A549 (cell line): ENCODE results near the gene TPRG1. TPM values are rescaled to one million over a fixed set of nuclear protein-coding genes. Genes with fewer than 3 reads are reported as not detected.

ENCODE experiments used
- ATAC-seq, 2 experiments: fragments of 200-7000 bp in 1 of 2; fragments of >200 bp in 1 of 2; cut with Nextera tagmentation in 1 of 2; cut with Tn5 transposase in 1 of 2; 3 replicates each; pipeline versions ENCODE4 v1.8.0 to v1.9.1; 2018 to 2020; ENCODE audit warnings: mild to moderate bottlenecking in 1 of 2, moderate library complexity in 1 of 2
- CTCF ChIA-PET: fragments of 300-600 bp; sonication (Branson Sonifier 250); formaldehyde crosslinking; extraction: SDS; loops from one replicate; lab custom pipeline; 2021; ENCODE audit warnings: antibody characterized with exemption, inconsistent platforms; lab: Yijun Ruan, JAX
- POLR2A ChIA-PET: fragments of 350-600 bp; formaldehyde crosslinking; extraction: SDS; loops from one replicate; lab custom pipeline; 2021; ENCODE audit warnings: antibody characterized with exemption, inconsistent platforms; lab: Yijun Ruan, JAX
- DNase-seq, 2 experiments: peaks; one replicate each; pipeline versions ENCODE4 v3.0.0 to v3.0.0-alpha.2; 2011 to 2016; ENCODE audit warnings: low read depth in 1 of 2, low spot score in 1 of 2
- FAIRE-seq: peaks from 2 replicates; lab custom pipeline; 2011; peaks lifted over from hg19 to GRCh38; lab: Jason Lieb, UNC
- H3K27ac ChIP-seq, 2 experiments: fragments of >200 bp; sonication (Bioruptor Twin); formaldehyde crosslinking; 3 replicates each; pipeline ENCODE4 v1.5.1; 2016 to 2017
- H3K4me1 ChIP-seq: fragments of >200 bp; sonication (Bioruptor Twin); formaldehyde crosslinking; 3 replicates; pipeline ENCODE4 v1.6.1; 2016
- H3K4me2 ChIP-seq: fragments of >200 bp; sonication (Bioruptor Twin); formaldehyde crosslinking; 3 replicates; pipeline ENCODE4 v1.6.1; 2016
- H3K4me3 ChIP-seq: fragments of >200 bp; sonication (Bioruptor Twin); formaldehyde crosslinking; 3 replicates; pipeline ENCODE4 v1.5.1; 2016
- H3K9me3 ChIP-seq: fragments of >200 bp; sonication (Bioruptor Twin); formaldehyde crosslinking; 3 replicates; pipeline ENCODE4 v1.6.1; 2016
- CTCF ChIP-seq: fragments of >200 bp; sonication (Bioruptor Twin); formaldehyde crosslinking; IDR thresholded peaks from 3 replicates; pipeline ENCODE4 v1.5.1; 2016
- EHMT2 ChIP-seq: fragments of 200-600 bp; sonication (generic); IDR thresholded peaks from 2 replicates; pipeline ENCODE4 v1.6.1; 2016; ENCODE audit warnings: antibody characterized with exemption, low read depth, mild to moderate bottlenecking, moderate library complexity
- FOSB ChIP-seq: fragments of 250-450 bp; sonication (Bioruptor Pico); IDR thresholded peaks from 2 replicates; pipeline ENCODE4 v1.5.0; 2020; ENCODE audit warnings: mild to moderate bottlenecking, moderate library complexity
- FOSL2 ChIP-seq, 2 experiments: fragments of 450-650 bp in 1 of 2; fragments of >200 bp in 1 of 2; sonication (Bioruptor Twin) in 1 of 2; formaldehyde crosslinking; IDR thresholded peaks; 2 replicates each; pipeline versions ENCODE4 v1.5.0 to v1.6.1; 2016 to 2020; ENCODE audit warnings: mild to moderate bottlenecking in 1 of 2, moderate library complexity in 1 of 2
- GATA3 ChIP-seq: IDR thresholded peaks from 2 replicates; pipeline ENCODE4 v1.6.1; 2012; ENCODE audit warnings: borderline replicate concordance
- HDAC2 ChIP-seq: fragments of 200-600 bp; sonication (generic); IDR thresholded peaks from 2 replicates; pipeline ENCODE4 v1.6.1; 2016
- HMGXB4 ChIP-seq: fragments of 250-450 bp; sonication (Bioruptor Pico); IDR thresholded peaks from 2 replicates; pipeline ENCODE4 v1.5.0; 2021; ENCODE audit warnings: mild to moderate bottlenecking, moderate library complexity, borderline replicate concordance
- HOXB13 ChIP-seq: fragments of 250-450 bp; sonication (Bioruptor Pico); IDR thresholded peaks from 2 replicates; pipeline ENCODE4 v1.5.0; 2020; ENCODE audit warnings: low read depth, mild to moderate bottlenecking, moderate library complexity
- KDM1A ChIP-seq: fragments of 200-600 bp; sonication (generic); IDR thresholded peaks from 2 replicates; pipeline ENCODE4 v1.6.1; 2016; ENCODE audit warnings: low read depth, mild to moderate bottlenecking
- KDM5A ChIP-seq: fragments of 200-600 bp; sonication (generic); IDR thresholded peaks from 2 replicates; pipeline ENCODE4 v1.6.1; 2016; ENCODE audit warnings: antibody characterized with exemption, mild to moderate bottlenecking
- NR3C1 ChIP-seq: fragments of >200 bp; sonication (Bioruptor Twin); formaldehyde crosslinking; IDR thresholded peaks from 3 replicates; pipeline ENCODE4 v1.6.1; 2017
- PBX3 ChIP-seq: IDR thresholded peaks from 2 replicates; pipeline ENCODE4 v1.6.1; 2012
- PHF8 ChIP-seq: fragments of 200-600 bp; sonication (generic); IDR thresholded peaks from 2 replicates; pipeline ENCODE4 v1.6.1; 2016; ENCODE audit warnings: low read depth, mild to moderate bottlenecking, antibody characterized with exemption, moderate library complexity, borderline replicate concordance
- RCOR1 ChIP-seq: fragments of 150-350 bp; IDR thresholded peaks from 2 replicates; pipeline ENCODE4 v1.6.1; 2014; ENCODE audit warnings: antibody characterized with exemption, low read length, low read depth
- RFX5 ChIP-seq: fragments of 450-650 bp; IDR thresholded peaks from 2 replicates; pipeline ENCODE4 v1.7.1; 2014; ENCODE audit warnings: antibody characterized with exemption, mild to moderate bottlenecking, moderate library complexity
- ZC3H11A ChIP-seq: fragments of 450-650 bp; IDR thresholded peaks from 2 replicates; pipeline ENCODE4 v1.6.1; 2014; ENCODE audit warnings: antibody characterized with exemption, mild to moderate bottlenecking
- ZFP36 ChIP-seq: fragments of 450-650 bp; IDR thresholded peaks from 2 replicates; pipeline ENCODE4 v1.6.1; 2014; ENCODE audit warnings: borderline replicate concordance; ENCODE audit not compliant: partially characterized antibody
- ZSCAN20 ChIP-seq: fragments of 250-450 bp; sonication (Bioruptor Pico); IDR thresholded peaks from 2 replicates; pipeline ENCODE4 v1.8.0; 2022; ENCODE audit warnings: mild to moderate bottlenecking, moderate library complexity
- WGBS: methylation state at CpG from one replicate; pipeline ENCODE4 v1.1.6; 2017; ENCODE audit errors: missing lambda C conversion rate; 5-methylcytosine and 5-hydroxymethylcytosine counted together
- polyA plus RNA-seq, 4 experiments: library from polyadenylated mRNA; depleted of rRNA in 3 of 4; stranded (reverse); fragments of >200 nt; fragmentation: RNase III in 1 of 4; extraction: RNeasy Plus Mini Kit Qiagen cat#74134 plus additional on column Dnase treatment in 1 of 4; gene quantifications; 2 replicates in 3 of 4; 3 replicates in 1 of 4; pipeline ENCODE4 v1.2.3, GENCODE V29; 2011 to 2017

TPRG1 gene
- polyA plus RNA-seq, 2 of the 4 experiments (the other 2 are of a cell fraction) = 0.21 to 1.1 TPM

GRCh38 chr3:189132231-189132671 lies 39.5 kb upstream of the TPRG1 start:
- FAIRE-seq (no peak), ATAC-seq (peak in 1 of 2 experiments; percentile 59; a peak in 2 of 6 replicates), DNase-seq (peak in 1 of 2 experiments; percentile 22)
- WGBS = 67% methylated on average over 9 of the region's 9 CpGs
- no peaks in the 10 kb centered on the region for H3K9me3 ChIP-seq
- CTCF ChIA-PET = interaction anchor here (0.9 to 1.1 kb wide), 2 partner anchors 9 to 10 kb away, joined by 3 read pairs; no protein-coding TSS in a partner anchor
- H3K4me3 ChIP-seq = no peak overlapping the region
- TF ChIP-seq FOSL2 (IDR thresholded peaks at IDR 0.05) (no peak), FOSL2 (CRISPR knock-in tag; IDR thresholded peaks at IDR 0.05) (peak; percentile 61), ZFP36 (no peak)
- peaks cover 4% of the 10 kb centered on the region; the same call in 1 of the 3 replicates for H3K4me1 ChIP-seq
- H3K27ac ChIP-seq = no peak overlapping the region; a peak in 1 of 6 replicates
- POLR2A ChIA-PET = no interaction called here
- peak overlapping the region; percentile 38; the same call in 2 of the 3 replicates for H3K4me2 ChIP-seq

GRCh38 chr3:189132839-189133238 lies 38.9 kb upstream of the TPRG1 start:
- Histone ChIP-seq H3K9me3 (no peaks in the 10 kb centered on the region), H3K27ac (no peak overlapping the region; a peak in 1 of 6 replicates), H3K4me3 (no peak overlapping the region), H3K4me1 (peaks cover 4% of the 10 kb centered on the region; the same call in 1 of the 3 replicates), H3K4me2 (peak overlapping the region; percentile 38; the same call in 1 of the 3 replicates)
- DNase-seq = no peak
- ATAC-seq = no peak
- ChIA-PET CTCF (interaction anchor here (0.9 kb wide), 1 partner anchor 11 kb away, joined by 3 read pairs; no protein-coding TSS in a partner anchor), POLR2A (no interaction called here)
- 87% methylated on average over 2 of the region's 2 CpGs for WGBS
- TF ChIP-seq KDM5A (no peak), EHMT2 (no peak), GATA3 (no peak), ZSCAN20 (CRISPR knock-in tag) (no peak), ZC3H11A (no peak), RCOR1 (no peak), FOSL2 (IDR thresholded peaks at IDR 0.05) (no peak), FOSL2 (CRISPR knock-in tag; IDR thresholded peaks at IDR 0.05) (no peak)
- FAIRE-seq = no peak

GRCh38 chr3:189133768-189134167 lies 38.0 kb upstream of the TPRG1 start:
- CTCF ChIA-PET = interaction anchor here (1.2 kb wide), 1 partner anchor 1395 kb away, joined by 3 read pairs; no protein-coding TSS in a partner anchor
- POLR2A ChIA-PET = no interaction called here
- FAIRE-seq = no peak

GRCh38 chr3:189137416-189137815 lies 34.4 kb upstream of the TPRG1 start:
- CTCF ChIA-PET = interaction anchor here (0.9 to 3.1 kb wide), 5 partner anchors 12 to 1399 kb away, joined by 4 to 17 read pairs (median 5); no protein-coding TSS in a partner anchor
- FAIRE-seq (no peak), ATAC-seq (no peak), DNase-seq (no peak)
- Histone ChIP-seq H3K9me3 (no peaks in the 10 kb centered on the region), H3K27ac (no peak overlapping the region), H3K4me1 (peaks cover 3% of the 10 kb centered on the region; the same call in 1 of the 3 replicates), H3K4me2 (no peak overlapping the region), H3K4me3 (no peak overlapping the region)
- WGBS = 82% methylated on average over 4 of the region's 4 CpGs
- TF ChIP-seq HOXB13 (CRISPR knock-in tag) = no peak
- no peak for TF ChIP-seq ZC3H11A
- no peak for TF ChIP-seq RFX5
- TF ChIP-seq HMGXB4 = no peak
- TF ChIP-seq KDM5A = no peak
- TF ChIP-seq NR3C1 = no peak
- TF ChIP-seq CTCF = no peak
- no peak for TF ChIP-seq PBX3
- TF ChIP-seq PHF8 = no peak
- TF ChIP-seq KDM1A = no peak
- no peak for TF ChIP-seq FOSB (CRISPR knock-in tag)
- POLR2A ChIA-PET = no interaction called here

More at GRCh38 chr3:189133768-189134167, 38.0 kb upstream of the TPRG1 start:
- no peak for ATAC-seq
- Histone ChIP-seq H3K27ac (no peak overlapping the region), H3K4me2 (no peak overlapping the region), H3K4me3 (no peak overlapping the region), H3K4me1 (peaks cover 4% of the 10 kb centered on the region; the same call in 1 of the 3 replicates), H3K9me3 (no peaks in the 10 kb centered on the region)
- TF ChIP-seq HDAC2 = no peak
- no peak for DNase-seq
